Left renal pelvis (tissue), 4 donors: ENCODE results near the gene ZNF473. TPM values are rescaled to one million over a fixed set of nuclear protein-coding genes. Genes with fewer than 3 reads are reported as not detected.

ENCODE experiments used
- DNase-seq, 4 donors: peaks; one replicate each; pipeline ENCODE4 v3.0.0-alpha.2; 2013; ENCODE audit warnings: low read depth in 4 of 4, low spot score in 3 of 4
- polyA plus RNA-seq, 4 donors: library from polyadenylated mRNA; unstranded; fragments of 120-200 nt; gene quantifications; one replicate each; pipeline ENCODE4 v1.2.1, GENCODE V29; 2013; ENCODE audit not compliant: insufficient read length in 4 of 4

The ZNF473 gene
- polyA plus RNA-seq, 4 donors = 10.7 to 16.4 (median 15.1) TPM

- DNase-seq = no peak
Observed at GRCh38 chr19:50003254-50003788, 22.5 kb upstream of the ZNF473 start.

GRCh38 chr19:50003810-50004419 lies 21.9 kb upstream of the ZNF473 start:
- no peak for DNase-seq

DNA sequence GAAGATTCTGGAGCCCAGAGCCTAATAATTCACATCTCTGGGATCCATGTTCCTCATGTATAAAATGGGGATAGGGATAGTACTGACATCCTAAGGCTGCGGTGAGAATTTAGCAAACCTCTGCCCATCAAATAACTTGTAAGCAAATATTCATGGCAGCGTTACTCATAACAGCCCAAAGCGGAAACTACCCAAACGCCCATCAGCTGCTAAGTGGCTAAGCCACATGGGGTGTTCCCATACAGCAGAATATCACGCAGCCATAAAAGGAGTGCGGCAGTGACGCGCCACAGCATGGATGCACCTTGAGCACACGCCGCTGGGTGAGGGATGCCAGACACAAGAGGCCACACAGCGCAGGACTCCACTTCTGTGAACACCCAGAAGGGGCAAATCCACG lies 20.4 kb upstream of the ZNF473 start:
- DNase-seq = no peak

- no peak for DNase-seq
Observed at GRCh38 chr19:50007170-50007569, 18.6 kb upstream of the ZNF473 start.

- DNase-seq = no peak
Observed at GRCh38 chr19:50007947-50008346, 17.9 kb upstream of the ZNF473 start.

GRCh38 chr19:50008532-50008931 lies 17.3 kb upstream of the ZNF473 start:
- no peak for DNase-seq

GRCh38 chr19:50016225-50016807 lies 9.5 kb upstream of the ZNF473 start:
- DNase-seq = no peak

- DNase-seq = no peak
Observed at GRCh38 chr19:50020481-50020880, 5.3 kb upstream of the ZNF473 start.

GRCh38 chr19:50022823-50023222 lies 3.0 kb upstream of the ZNF473 start:
- no peak for DNase-seq

DNA sequence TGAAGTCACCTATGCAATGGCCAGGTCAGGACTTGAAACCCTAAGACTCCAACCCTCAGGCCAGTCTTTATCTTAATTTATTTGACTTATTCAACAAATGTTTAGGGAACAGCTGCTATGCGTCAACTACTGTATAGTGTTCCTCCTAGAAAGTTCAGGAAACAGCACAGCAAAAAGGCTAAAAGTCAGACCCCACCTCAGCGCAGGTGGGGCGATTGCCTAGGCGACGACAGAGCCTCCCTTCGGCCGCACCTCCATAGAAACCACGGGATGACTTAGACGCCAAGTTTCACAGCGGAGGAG lies 1.1 kb upstream of the ZNF473 start:
- peak in 2 of 4 donors; percentile 8 to 10 for DNase-seq

GRCh38 chr19:50025022-50025793 lies 597 bp upstream of the ZNF473 start, which contains the start of gene VRK3:
Gene VRK3 (minus strand): TSS chr19:50025372. CDS start chr19:50016162, 9,210 bp downstream.
- peak; percentile 100 for DNase-seq

DNA sequence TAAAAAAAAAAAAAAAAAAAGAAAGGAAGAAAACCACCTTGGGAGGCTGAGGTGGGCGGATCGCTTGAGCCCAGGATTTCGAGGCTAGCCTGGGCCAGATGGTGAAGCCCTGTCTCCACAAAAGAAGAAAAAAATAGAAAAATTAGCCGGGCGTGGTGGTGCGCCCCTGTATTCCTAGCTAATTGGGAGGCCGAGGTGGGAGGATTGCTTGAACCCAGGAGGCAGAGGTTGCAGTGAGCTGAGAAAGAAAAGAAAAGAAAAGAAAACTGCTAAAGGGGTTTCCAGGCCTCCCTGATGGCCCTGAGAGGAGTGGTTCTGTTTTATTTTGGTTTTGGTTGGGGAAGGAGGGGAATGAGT lies 723 bp downstream of the ZNF473 start:
- DNase-seq = no peak

- no peak for DNase-seq
Observed at GRCh38 chr19:50030225-50030624, 4.4 kb downstream of the ZNF473 start.

GRCh38 chr19:50030937-50031336 lies 5.1 kb downstream of the ZNF473 start:
- no peak for DNase-seq

DNA sequence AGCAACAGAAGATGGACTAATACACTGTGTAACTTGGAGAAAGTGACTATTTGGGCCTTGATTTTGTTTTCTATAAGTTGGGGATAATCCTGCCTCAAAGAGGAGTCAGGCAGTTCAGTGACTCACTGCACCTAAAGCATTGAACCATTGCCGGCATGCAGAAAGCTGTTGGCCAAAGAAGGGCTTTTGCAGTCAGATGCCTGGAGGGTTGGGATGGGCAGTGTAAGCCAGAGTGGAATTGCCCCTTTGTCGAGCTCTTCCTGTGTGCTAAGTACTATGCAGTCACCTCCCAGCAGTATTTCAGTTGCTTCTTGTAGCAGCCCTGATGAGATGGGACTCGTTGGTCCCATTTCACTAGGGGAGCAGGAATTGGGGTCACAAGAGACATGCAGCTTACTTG lies 11.1 kb downstream of the ZNF473 start:
- no peak for DNase-seq

DNA sequence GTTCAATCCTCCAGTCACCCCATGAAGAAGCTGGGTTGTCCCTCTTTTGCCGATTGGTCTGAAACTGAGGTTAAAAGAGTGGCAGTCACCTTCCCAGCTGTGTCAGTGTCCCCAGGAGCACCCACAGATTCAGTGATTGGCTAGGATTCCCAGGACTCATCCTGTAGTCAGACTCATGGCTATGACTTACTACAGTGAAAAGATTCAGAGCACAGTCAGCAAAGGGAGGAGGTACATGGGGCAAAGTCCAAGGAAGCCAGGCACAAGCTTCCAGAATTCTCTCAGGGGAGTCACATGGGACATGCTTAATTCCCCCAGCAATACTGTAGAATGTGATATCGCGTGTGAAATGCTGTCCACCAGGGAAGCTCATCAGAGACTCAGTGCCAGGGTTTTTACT lies 14.2 kb downstream of the ZNF473 start:
- DNase-seq = no peak

- DNase-seq = no peak
Observed at GRCh38 chr19:50040967-50041366, 15.2 kb downstream of the ZNF473 start.

DNA sequence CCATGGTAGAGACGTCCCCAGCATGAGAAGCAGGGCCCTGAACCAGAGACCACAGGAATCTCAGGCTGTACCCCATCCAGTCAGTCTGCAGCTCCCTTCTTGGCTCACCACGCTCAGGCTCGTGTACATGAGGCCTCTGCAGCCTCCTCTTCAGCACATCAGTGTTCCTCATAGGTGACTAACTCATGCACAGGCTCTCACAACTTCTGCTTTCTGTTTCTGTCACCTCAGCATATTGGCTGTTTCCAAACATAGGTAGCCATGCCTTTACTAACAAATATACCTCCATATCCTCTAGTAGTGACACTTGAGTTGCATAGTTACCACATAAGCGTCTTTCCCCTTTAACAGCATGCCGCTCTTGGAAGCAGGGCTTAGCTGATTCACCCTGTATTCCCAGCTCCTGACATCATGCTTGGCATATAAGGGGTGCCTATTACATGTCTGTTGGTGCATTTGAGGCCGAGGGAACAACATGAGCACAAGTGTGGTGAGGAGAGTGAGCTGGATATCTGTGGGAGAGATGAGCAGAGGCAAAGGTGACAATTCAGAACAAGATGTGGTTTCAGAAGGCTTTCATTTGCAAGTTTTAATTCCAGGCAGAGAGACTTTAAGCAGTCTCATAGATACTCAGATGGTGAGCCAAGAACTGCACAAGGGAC lies 16.7 kb downstream of the ZNF473 start:
- DNase-seq = no peak

DNA sequence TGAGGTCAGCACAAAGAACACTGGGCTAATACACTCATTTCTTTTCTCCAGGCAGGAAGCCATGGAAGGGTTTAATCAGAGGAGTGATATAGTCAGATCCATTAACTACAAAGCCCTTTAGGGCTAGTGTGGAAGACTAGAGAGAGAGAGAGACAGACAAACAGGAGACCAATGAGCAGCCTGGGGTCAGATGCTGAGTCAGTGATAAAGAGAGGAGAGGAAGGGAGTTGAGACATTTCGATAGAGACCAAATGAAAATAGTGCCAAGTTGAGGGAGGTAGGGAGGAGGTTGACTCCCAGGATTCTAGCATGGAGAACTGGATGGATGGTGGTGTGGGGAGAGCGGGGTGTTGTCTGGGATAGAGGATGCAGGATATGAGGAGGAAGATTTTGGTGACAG lies 18.2 kb downstream of the ZNF473 start:
- DNase-seq = no peak

DNA sequence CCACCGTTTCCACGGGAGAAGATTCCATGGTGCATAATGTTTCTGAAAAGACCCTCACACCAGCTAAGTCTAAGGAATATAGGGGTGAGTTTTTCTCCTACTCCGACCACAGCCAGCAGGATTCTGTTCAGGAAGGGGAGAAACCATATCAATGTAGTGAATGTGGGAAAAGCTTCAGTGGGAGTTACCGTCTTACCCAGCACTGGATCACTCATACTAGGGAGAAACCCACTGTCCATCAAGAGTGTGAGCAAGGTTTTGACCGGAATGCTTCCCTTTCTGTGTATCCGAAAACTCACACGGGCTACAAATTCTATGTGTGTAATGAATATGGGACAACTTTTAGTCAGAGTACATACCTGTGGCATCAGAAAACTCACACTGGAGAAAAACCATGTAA lies 19.1 kb downstream of the ZNF473 start:
- no peak for DNase-seq
